ENCODE measurements around the gene COL6A2. TPM values are rescaled to one million over a fixed set of nuclear protein-coding genes. Genes with fewer than 3 reads are reported as not detected.
"Not testable (repeated sequence)": the region's sequence is repeated elsewhere in the genome, so short reads cannot be mapped to it uniquely, and the experiment has no call there.

Gene COL6A2
- polyA plus RNA-seq, 12 donors: 417 to 953 (median 482) TPM

- DNase-seq: no peak
Measured at GRCh38 chr21:46071082-46071481, 26.8 kb upstream of the COL6A2 start.

GRCh38 chr21:46076724-46077123 is 21.2 kb upstream of the COL6A2 start:
- not testable (repeated sequence) for DNase-seq

- DNase-seq: no peak
Measured at GRCh38 chr21:46077674-46078101, 20.2 kb upstream of the COL6A2 start.

GRCh38 chr21:46078322-46078977 is 19.5 kb upstream of the COL6A2 start:
- no peak for DNase-seq

- DNase-seq: no peak
Measured at GRCh38 chr21:46078978-46079351, 18.9 kb upstream of the COL6A2 start.

GRCh38 chr21:46079352-46080170 is 18.4 kb upstream of the COL6A2 start:
- DNase-seq: no peak

GRCh38 chr21:46080171-46081021 is 17.5 kb upstream of the COL6A2 start:
- no peak for DNase-seq

GRCh38 chr21:46081022-46081861 is 16.7 kb upstream of the COL6A2 start:
- DNase-seq: no peak

- DNase-seq: no peak
Measured at GRCh38 chr21:46081862-46082712, 15.8 kb upstream of the COL6A2 start.

GRCh38 chr21:46082713-46082962 is 15.3 kb upstream of the COL6A2 start:
- DNase-seq: no peak

- no peak for DNase-seq
Measured at GRCh38 chr21:46082963-46083790, 14.7 kb upstream of the COL6A2 start.

- no peak for DNase-seq
Measured at GRCh38 chr21:46083791-46084561, 13.9 kb upstream of the COL6A2 start.

GRCh38 chr21:46084709-46085108 is 13.2 kb upstream of the COL6A2 start:
- no peak for DNase-seq

- DNase-seq: not testable (repeated sequence)
Measured at GRCh38 chr21:46085259-46085658, 12.7 kb upstream of the COL6A2 start.

GRCh38 chr21:46087641-46088040 is 10.3 kb upstream of the COL6A2 start:
- DNase-seq: no peak

GRCh38 chr21:46088189-46088588 is 9.7 kb upstream of the COL6A2 start:
- no peak for DNase-seq

- no peak for DNase-seq
Measured at GRCh38 chr21:46089285-46089684, 8.6 kb upstream of the COL6A2 start.

GRCh38 chr21:46091118-46091517 is 6.8 kb upstream of the COL6A2 start:
- no peak for DNase-seq

- DNase-seq: no peak
Measured at GRCh38 chr21:46091631-46092025, 6.3 kb upstream of the COL6A2 start.

Measured in muscle of arm (tissue), 12 donors.